Ectodermal cell (in vitro differentiated cells): ENCODE measurements around the gene USP10.

ENCODE experiments used
- H3K27ac ChIP-seq: 2 replicates; pipeline ENCODE4 v1.7.0; 2013; ENCODE audit warnings: mild to moderate bottlenecking, low read depth, low read length; ENCODE audit not compliant: insufficient read depth, poor library complexity, severe bottlenecking
- H3K27me3 ChIP-seq: 2 replicates; pipeline ENCODE4 v1.7.0; 2013; ENCODE audit warnings: mild to moderate bottlenecking, low read length; ENCODE audit not compliant: insufficient read depth, control insufficient read depth, poor library complexity, severe bottlenecking
- H3K36me3 ChIP-seq: one replicate; pipeline ENCODE4 v1.7.0; 2013; ENCODE audit warnings: low read length; ENCODE audit not compliant: control insufficient read depth, insufficient read depth
- H3K4me1 ChIP-seq: one replicate; pipeline ENCODE4 v1.7.0; 2013; ENCODE audit warnings: low read length; ENCODE audit not compliant: control insufficient read depth, insufficient read depth
- H3K4me3 ChIP-seq: 2 replicates; pipeline ENCODE4 v1.7.0; 2013; ENCODE audit warnings: low read depth, low read length, control low read depth; ENCODE audit not compliant: insufficient read depth
- H3K9me3 ChIP-seq: 2 replicates; pipeline ENCODE4 v1.7.0; 2013; ENCODE audit warnings: mild to moderate bottlenecking, low read length, moderate library complexity; ENCODE audit not compliant: control insufficient read depth
- WGBS, 2 experiments: methylation state at CpG; one replicate each; pipeline ENCODE4 v1.1.7; 2013; ENCODE audit warnings: missing lambda C conversion rate in 2 of 2; 5-methylcytosine and 5-hydroxymethylcytosine counted together

The USP10 gene

GRCh38 chr16:84782846-84783245 lies 83.0 kb downstream of the USP10 start:
- no peak overlapping the region for H3K4me3 ChIP-seq
- H3K27ac ChIP-seq = no peak overlapping the region
- H3K36me3 ChIP-seq = peaks cover 15% of the 10 kb centered on the region
- no peaks in the 10 kb centered on the region for H3K9me3 ChIP-seq
- no peaks in the 10 kb centered on the region for H3K27me3 ChIP-seq
- WGBS, 2 experiments = 97 to 98% methylated on average over 2 of the region's 2 CpGs
- no peaks in the 10 kb centered on the region for H3K4me1 ChIP-seq

DNA sequence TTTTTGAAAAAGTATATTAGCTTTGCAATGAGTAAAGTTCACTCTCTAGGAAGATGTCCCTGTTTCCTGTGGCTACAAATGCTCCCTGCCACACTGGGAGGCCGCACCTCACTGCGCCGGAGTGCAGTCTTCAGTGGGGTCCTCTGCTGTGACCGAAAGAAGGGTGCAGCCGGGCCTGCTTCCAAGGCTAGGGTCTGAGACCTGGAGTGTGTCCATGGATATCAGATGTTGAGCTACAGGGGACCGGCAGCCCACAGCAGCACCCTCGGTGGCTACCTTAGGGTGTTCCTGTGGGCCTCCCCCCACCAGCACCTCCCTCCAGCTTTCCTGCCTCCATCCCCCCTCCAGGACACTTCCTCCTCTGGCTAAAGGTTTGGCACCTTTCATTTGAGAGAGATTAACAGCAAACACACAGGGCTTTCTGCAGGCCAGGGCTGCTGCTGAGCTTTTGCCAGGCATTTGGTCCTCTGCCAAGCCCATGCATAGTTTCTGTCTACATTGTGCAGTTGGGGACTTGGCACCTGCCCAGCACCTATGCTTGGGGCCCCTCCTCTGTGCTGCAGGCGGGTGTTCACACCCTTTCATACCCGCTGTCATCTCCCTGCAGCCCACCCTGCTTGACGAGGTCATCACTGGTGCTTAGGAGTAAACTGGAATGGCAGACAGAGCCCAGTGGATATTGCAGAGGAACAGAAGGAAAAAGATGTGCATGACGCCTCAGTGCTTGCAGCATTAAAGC lies 86.2 kb downstream of the USP10 start:
- no peaks in the 10 kb centered on the region for H3K27me3 ChIP-seq
- no peaks in the 10 kb centered on the region for H3K36me3 ChIP-seq
- no peaks in the 10 kb centered on the region for H3K9me3 ChIP-seq
- H3K27ac ChIP-seq = no peak overlapping the region
- 93 to 96% methylated on average over 11 of the region's 11 CpGs for WGBS, 2 experiments
- no peak overlapping the region for H3K4me3 ChIP-seq
- no peaks in the 10 kb centered on the region for H3K4me1 ChIP-seq

DNA sequence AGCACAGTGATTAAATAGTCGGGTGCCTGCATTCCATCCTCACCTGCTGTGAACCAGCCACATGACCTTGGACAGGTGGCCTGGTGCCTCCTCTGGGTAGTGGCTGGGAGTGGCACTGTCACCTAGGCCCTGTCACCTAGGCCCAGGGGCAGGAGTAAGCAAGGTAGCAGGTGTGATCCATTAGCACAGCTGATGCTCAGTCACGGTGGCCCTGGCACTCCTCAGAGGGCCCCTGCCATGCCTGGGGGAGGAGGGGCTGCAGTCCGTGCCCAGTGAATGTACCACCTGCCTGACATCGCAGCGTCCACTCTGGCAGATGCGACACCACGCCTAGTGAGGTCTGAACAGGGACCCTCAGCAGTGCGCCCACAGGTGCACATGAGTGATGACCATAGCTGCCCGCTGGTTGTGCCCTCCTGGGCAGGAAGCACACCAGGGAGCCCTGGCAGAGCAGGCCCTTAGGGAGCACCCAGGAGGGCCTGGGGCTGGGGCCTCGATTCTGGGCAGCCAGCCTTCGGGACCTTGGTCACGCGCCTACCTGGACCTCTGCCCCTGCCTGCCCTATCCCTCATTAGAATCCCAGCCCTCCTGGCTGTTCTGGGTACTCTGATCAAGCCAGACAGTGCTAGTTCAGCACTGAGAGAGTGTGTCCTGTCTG lies 86.9 kb downstream of the USP10 start:
- no peaks in the 10 kb centered on the region for H3K36me3 ChIP-seq
- no peaks in the 10 kb centered on the region for H3K4me1 ChIP-seq
- H3K4me3 ChIP-seq = no peak overlapping the region
- WGBS, 2 experiments = 94% methylated on average over 13 of the region's 13 CpGs
- H3K27ac ChIP-seq = no peak overlapping the region
- no peaks in the 10 kb centered on the region for H3K9me3 ChIP-seq
- H3K27me3 ChIP-seq = no peaks in the 10 kb centered on the region

DNA sequence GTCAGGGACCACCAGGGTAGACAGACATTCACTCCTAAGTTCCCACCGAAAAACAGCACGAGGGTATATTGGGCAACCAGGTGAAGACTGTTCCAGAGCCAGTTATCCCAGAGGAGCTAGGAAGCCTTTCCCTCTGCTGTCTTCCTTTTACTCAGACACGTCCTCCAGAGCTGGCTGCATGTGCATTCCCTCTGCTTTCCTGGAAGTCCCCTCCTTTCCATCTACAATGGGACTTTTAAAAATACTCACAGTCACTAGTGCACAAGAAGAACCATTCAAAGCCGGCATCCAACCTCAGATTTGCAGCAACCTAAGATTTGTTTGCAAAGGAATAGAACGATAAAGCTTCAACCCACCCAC lies 87.4 kb downstream of the USP10 start:
- Histone ChIP-seq H3K27ac (no peak overlapping the region), H3K9me3 (no peaks in the 10 kb centered on the region), H3K27me3 (no peaks in the 10 kb centered on the region), H3K4me3 (no peak overlapping the region), H3K36me3 (no peaks in the 10 kb centered on the region), H3K4me1 (no peaks in the 10 kb centered on the region)
- 91 to 92% methylated on average over 5 of the region's 5 CpGs for WGBS, 2 experiments

GRCh38 chr16:84788920-84789391 lies 89.2 kb downstream of the USP10 start:
- Histone ChIP-seq H3K9me3 (no peaks in the 10 kb centered on the region), H3K4me1 (no peaks in the 10 kb centered on the region), H3K27me3 (no peaks in the 10 kb centered on the region), H3K36me3 (no peaks in the 10 kb centered on the region), H3K27ac (no peak overlapping the region), H3K4me3 (no peak overlapping the region)
- 95% methylated on average over 22 of the region's 22 CpGs for WGBS, 2 experiments

DNA sequence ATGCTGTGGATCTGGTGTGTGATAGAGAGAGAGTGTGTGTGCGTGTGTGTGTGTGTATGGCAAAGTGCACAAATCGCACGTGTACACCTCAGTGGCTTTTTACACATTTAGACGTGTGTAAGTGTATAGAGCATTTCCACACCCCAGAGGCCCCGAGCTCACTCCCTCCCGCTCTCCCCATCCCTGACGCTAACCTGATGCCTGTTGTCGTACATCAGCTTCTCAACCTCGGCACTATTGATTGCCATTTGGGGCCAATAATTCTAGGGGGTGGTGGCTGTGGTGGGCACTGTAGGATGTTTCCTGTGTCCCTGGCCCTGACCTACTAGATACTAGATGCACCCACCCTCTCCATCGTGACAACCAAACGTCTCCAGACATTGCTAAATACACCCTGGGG lies 89.6 kb downstream of the USP10 start:
- H3K27me3 ChIP-seq = no peaks in the 10 kb centered on the region
- H3K4me1 ChIP-seq = no peaks in the 10 kb centered on the region
- no peaks in the 10 kb centered on the region for H3K9me3 ChIP-seq
- H3K27ac ChIP-seq = no peak overlapping the region
- no peaks in the 10 kb centered on the region for H3K36me3 ChIP-seq
- no peak overlapping the region for H3K4me3 ChIP-seq
- WGBS, 2 experiments = 81 to 84% methylated on average over 11 of the region's 11 CpGs

DNA sequence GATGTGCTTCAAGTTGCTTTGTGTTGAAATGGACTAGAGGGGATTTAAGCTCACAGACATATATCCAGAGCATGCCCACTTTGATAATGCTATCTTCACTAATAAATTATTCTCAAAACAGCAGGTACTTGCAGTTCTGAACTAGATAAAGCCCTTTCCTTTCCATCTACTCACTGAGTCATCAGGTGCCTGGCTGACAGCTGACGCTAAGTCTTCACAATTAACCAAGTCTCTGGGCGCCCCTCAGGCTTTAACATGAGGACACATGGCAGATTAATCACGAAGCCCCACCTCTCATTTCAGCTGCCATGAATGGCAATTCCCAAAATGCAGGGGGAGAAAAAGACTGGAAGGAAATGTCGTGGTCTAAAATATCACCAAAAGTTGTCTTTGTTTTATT lies 90.5 kb downstream of the USP10 start:
- Histone ChIP-seq H3K9me3 (no peaks in the 10 kb centered on the region), H3K27ac (no peak overlapping the region), H3K4me3 (no peak overlapping the region), H3K4me1 (no peaks in the 10 kb centered on the region), H3K36me3 (no peaks in the 10 kb centered on the region), H3K27me3 (no peaks in the 10 kb centered on the region)
- 92 to 93% methylated on average over 3 of the region's 4 CpGs for WGBS, 2 experiments

DNA sequence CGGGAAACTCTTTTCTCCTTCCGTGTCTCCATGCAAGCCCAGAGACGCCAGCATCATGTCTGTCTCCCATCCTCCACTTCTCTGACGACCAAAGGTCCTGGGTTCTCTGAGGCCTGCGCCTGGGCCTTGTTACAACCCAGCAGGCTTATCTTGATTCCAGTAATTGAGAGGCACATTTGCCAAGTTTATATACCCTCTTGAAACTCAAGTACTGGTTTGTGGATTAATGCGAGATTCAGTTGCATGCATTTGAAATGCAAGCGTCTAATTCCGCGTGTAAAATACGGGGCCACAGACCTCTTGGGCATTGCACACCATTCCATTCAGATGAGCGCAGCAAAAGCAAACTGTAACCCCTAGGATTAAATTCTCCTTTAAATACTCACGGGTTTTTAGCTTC lies 91.3 kb downstream of the USP10 start:
- Histone ChIP-seq H3K4me1 (no peaks in the 10 kb centered on the region), H3K4me3 (no peak overlapping the region), H3K27me3 (no peaks in the 10 kb centered on the region), H3K27ac (no peak overlapping the region), H3K36me3 (no peaks in the 10 kb centered on the region), H3K9me3 (no peaks in the 10 kb centered on the region)
- WGBS, 2 experiments = 94% methylated on average over 12 of the region's 12 CpGs

DNA sequence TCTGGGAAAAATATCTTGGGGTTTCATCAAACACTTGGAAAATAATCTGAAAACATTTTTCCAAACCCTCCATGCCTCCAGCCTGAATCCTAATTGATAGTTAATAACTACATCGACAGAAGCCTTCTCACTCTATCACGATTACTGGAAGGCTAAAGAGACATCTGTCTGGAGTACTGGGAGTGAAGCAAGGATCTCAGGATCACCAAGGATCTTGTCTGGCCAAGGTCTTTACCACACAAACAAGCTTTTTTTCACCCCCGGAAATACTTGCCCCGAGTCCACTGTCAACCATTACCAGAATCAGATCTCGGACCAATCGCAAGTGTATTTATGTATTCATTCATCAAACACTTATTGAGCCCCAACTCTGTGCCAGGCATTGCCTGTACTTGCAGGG lies 91.7 kb downstream of the USP10 start:
- no peaks in the 10 kb centered on the region for H3K4me1 ChIP-seq
- H3K4me3 ChIP-seq = no peak overlapping the region
- H3K27ac ChIP-seq = no peak overlapping the region
- H3K36me3 ChIP-seq = no peaks in the 10 kb centered on the region
- 93 to 97% methylated on average over 6 of the region's 6 CpGs for WGBS, 2 experiments
- no peaks in the 10 kb centered on the region for H3K27me3 ChIP-seq
- no peaks in the 10 kb centered on the region for H3K9me3 ChIP-seq

- 86 to 91% methylated on average over 6 of the region's 6 CpGs for WGBS, 2 experiments
- H3K4me1 ChIP-seq = no peaks in the 10 kb centered on the region
- H3K27me3 ChIP-seq = no peaks in the 10 kb centered on the region
- H3K27ac ChIP-seq = no peak overlapping the region
- no peaks in the 10 kb centered on the region for H3K9me3 ChIP-seq
- no peaks in the 10 kb centered on the region for H3K36me3 ChIP-seq
- no peak overlapping the region for H3K4me3 ChIP-seq
Measured at GRCh38 chr16:84794186-84794585, 94.4 kb downstream of the USP10 start.
